Left renal pelvis (tissue), 4 donors: Measurements from ENCODE around the gene MAPK13. TPM values are rescaled to one million over a fixed set of nuclear protein-coding genes. Genes with fewer than 3 reads are reported as not detected.
"Not testable (repeated sequence)": the region's sequence is repeated elsewhere in the genome, so short reads cannot be mapped to it uniquely, and the experiment has no call there.

ENCODE experiments used
- DNase-seq, 4 donors: peaks; one replicate each; pipeline ENCODE4 v3.0.0-alpha.2; 2013; ENCODE audit warnings: low read depth in 4 of 4, low spot score in 3 of 4
- polyA plus RNA-seq, 4 donors: library from polyadenylated mRNA; unstranded; fragments of 120-200 nt; gene quantifications; one replicate each; pipeline ENCODE4 v1.2.1, GENCODE V29; 2013; ENCODE audit not compliant: insufficient read length in 4 of 4

The MAPK13 gene
- polyA plus RNA-seq, 4 donors: 6.5 to 27.6 (median 19.6) TPM

- DNase-seq: no peak
Observed at GRCh38 chr6:36113703-36114102, 16.6 kb upstream of the MAPK13 start.

GRCh38 chr6:36114798-36115408, 15.4 kb upstream of the MAPK13 start:
- DNase-seq: no peak

- DNase-seq: no peak
Observed at GRCh38 chr6:36115412-36115811, 14.9 kb upstream of the MAPK13 start.

- DNase-seq: no peak
Observed at GRCh38 chr6:36116066-36116864, 14.0 kb upstream of the MAPK13 start.

- no peak for DNase-seq
Observed at GRCh38 chr6:36116943-36117342, 13.4 kb upstream of the MAPK13 start.

GRCh38 chr6:36117658-36118549, 12.4 kb upstream of the MAPK13 start:
- DNase-seq: no peak

GRCh38 chr6:36118550-36119107, 11.7 kb upstream of the MAPK13 start:
- no peak for DNase-seq

GRCh38 chr6:36119209-36119608, 11.1 kb upstream of the MAPK13 start:
- DNase-seq: no peak

- DNase-seq: no peak
Observed at GRCh38 chr6:36120018-36120417, 10.3 kb upstream of the MAPK13 start.

- no peak for DNase-seq
Observed at GRCh38 chr6:36120539-36120938, 9.8 kb upstream of the MAPK13 start.

- DNase-seq: no peak
Observed at GRCh38 chr6:36120979-36121786, 9.1 kb upstream of the MAPK13 start.

- DNase-seq: no peak
Observed at GRCh38 chr6:36121787-36122494, 8.4 kb upstream of the MAPK13 start.

- no peak for DNase-seq
Observed at GRCh38 chr6:36122495-36123269, 7.6 kb upstream of the MAPK13 start.

- DNase-seq: peak in 2 of 4 donors; percentile 63 to 65
Observed at GRCh38 chr6:36123270-36124139, 6.8 kb upstream of the MAPK13 start.

- not testable (repeated sequence) for DNase-seq
Observed at GRCh38 chr6:36124346-36124745, 6.0 kb upstream of the MAPK13 start.

- no peak for DNase-seq
Observed at GRCh38 chr6:36124881-36125280, 5.4 kb upstream of the MAPK13 start.

- no peak for DNase-seq
Observed at GRCh38 chr6:36125575-36125974, 4.7 kb upstream of the MAPK13 start.

GRCh38 chr6:36126121-36126520, 4.2 kb upstream of the MAPK13 start:
- DNase-seq: no peak
